GM10266 (cell line): ENCODE results near the gene RCOR2.

ENCODE experiments used
- DNase-seq: peaks from one replicate; pipeline ENCODE4 v3.0.0; 2012; ENCODE audit errors: extremely low spot score
- TF ChIP-seq, protein P1 (sequence below): IDR thresholded peaks from 2 replicates; pipeline ENCODE4 v1.5.1; 2012; ENCODE audit warnings: mild to moderate bottlenecking, low read depth; ENCODE audit not compliant: control insufficient read depth, insufficient read depth; ENCODE audit errors: missing control alignments

Gene RCOR2

DNA sequence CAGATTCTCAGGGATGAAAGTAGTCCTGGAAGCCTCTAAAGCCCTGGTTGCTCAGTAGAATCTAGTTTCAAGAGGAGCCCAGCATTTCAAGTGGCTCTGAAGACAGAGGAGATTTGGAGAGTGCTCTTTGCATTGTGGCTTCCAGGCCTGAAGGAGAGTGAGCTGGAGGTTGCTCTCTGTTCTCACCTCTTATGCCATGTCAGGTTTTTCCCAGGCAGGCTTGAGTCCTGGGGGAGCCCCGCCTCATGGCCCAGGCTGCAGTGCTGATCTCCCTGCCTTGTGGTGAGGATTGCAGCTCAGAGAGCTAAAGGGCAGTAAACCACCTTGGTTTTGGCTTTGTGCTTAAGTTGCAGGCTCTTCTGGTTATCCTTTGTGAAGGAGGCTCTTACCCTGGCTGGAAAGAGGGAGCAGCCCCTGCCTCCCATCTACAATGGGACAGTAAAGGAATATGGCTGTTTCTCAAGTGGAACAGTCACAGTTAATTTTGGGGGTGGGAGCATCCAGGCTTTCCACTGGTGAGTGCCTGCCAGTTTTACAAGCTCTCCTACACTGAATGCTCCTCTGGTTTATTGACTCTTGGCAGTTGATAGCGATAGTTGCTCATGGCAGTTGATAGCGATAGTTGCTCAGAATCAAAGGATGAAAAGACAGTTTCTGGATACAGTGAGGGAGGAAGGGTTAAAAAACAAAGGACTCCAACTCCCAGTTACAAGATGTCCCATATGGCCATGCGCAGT is 32.6 kb downstream of the RCOR2 start:
- TF ChIP-seq, protein P1, sequence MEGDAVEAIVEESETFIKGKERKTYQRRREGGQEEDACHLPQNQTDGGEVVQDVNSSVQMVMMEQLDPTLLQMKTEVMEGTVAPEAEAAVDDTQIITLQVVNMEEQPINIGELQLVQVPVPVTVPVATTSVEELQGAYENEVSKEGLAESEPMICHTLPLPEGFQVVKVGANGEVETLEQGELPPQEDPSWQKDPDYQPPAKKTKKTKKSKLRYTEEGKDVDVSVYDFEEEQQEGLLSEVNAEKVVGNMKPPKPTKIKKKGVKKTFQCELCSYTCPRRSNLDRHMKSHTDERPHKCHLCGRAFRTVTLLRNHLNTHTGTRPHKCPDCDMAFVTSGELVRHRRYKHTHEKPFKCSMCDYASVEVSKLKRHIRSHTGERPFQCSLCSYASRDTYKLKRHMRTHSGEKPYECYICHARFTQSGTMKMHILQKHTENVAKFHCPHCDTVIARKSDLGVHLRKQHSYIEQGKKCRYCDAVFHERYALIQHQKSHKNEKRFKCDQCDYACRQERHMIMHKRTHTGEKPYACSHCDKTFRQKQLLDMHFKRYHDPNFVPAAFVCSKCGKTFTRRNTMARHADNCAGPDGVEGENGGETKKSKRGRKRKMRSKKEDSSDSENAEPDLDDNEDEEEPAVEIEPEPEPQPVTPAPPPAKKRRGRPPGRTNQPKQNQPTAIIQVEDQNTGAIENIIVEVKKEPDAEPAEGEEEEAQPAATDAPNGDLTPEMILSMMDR = no peak
- DNase-seq = no peak

GRCh38 chr11:63883791-63884190 is 33.2 kb downstream of the RCOR2 start:
- TF ChIP-seq, protein P1 = no peak
- DNase-seq = no peak

DNA sequence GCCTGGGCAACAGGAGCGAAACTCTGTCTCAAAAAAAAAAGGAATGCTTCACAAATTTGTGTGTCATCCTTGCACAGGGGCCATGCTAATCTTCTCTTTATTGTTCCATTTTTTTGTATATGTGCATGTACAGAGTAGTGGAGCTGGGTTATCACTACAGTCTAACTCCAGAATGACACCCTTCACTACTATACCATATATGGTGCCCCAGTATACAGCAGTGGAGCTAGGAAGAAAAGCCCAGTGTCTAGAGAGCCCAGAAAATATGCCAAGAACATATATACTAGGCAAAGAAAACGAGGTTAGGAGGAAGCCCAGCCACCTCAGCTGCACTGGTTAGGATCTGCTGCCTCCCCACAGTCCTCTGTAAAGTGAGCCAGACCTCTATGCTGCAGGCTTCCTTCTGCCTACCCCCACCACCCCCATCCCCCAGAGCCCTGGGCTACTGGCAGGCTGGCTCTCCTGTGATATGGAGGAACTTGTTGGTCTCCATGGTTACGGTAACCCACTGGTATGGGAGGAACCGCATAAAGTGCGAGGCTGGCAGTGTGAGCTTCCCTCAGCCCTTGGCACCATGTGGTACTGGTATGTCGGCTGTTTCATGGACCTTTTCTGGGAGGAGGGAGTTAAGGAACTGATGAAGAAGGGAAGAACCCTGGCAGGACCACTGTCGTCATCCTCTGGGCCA is 34.3 kb downstream of the RCOR2 start:
- no peak for DNase-seq
- TF ChIP-seq, protein P1 = no peak

- no peak for DNase-seq
- TF ChIP-seq, protein P1 = no peak
Observed at GRCh38 chr11:63880403-63880790, 36.6 kb downstream of the RCOR2 start.

GRCh38 chr11:63879598-63880402 is 37.2 kb downstream of the RCOR2 start:
- DNase-seq = no peak
- TF ChIP-seq, protein P1 = no peak

GRCh38 chr11:63877658-63878241 is 39.2 kb downstream of the RCOR2 start:
- TF ChIP-seq, protein P1 = no peak
- no peak for DNase-seq

GRCh38 chr11:63876616-63877015 is 40.3 kb downstream of the RCOR2 start:
- no peak for DNase-seq
- TF ChIP-seq, protein P1 = no peak
